ENCODE data around the gene PRELID3B. TPM values are rescaled to one million over a fixed set of nuclear protein-coding genes. Genes with fewer than 3 reads are reported as not detected.

The PRELID3B gene
- total RNA-seq, 1 experiment from 2014 or later = 129 TPM

DNA sequence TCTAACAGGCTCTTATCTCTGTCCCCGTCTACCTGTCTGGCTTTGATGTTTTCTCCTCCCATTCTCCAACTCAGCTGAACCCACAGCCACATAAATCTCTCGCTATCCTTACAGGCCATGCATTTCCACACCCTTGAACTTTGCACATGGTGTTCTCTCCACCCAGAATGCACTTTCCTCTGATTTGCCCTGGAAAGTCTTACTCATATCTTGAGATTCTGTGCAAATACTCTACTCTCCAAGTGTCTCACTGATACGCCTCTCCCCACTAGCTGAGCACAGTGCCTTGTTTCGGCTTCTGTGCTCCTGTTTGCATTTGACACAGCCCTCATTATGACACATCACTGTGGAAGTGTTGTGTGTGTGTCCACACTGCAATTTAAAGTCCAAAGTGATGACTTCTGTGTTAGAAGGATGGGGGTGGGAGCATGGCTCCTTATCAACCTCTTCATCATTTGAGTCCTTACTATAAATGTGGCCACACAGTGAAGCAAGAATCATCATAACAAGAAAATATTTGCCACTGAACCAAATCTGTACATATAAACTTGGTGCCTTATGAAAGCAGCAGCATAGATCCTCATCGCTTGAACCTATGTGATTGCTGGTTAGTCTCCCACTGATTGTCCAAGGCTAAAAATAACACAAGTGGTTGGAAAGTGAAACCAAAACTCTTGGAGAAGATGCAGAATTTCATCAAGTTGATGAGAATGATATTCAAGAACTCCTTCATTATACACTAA is 5.5 kb upstream of the PRELID3B start:
- no peak overlapping the region for H2AFZ ChIP-seq (ENCODE audit: low read depth, low read length, poor library complexity, severe bottlenecking)
- TF ChIP-seq, protein P1, sequence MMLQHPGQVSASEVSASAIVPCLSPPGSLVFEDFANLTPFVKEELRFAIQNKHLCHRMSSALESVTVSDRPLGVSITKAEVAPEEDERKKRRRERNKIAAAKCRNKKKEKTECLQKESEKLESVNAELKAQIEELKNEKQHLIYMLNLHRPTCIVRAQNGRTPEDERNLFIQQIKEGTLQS (IDR thresholded peaks at IDR 0.05) = no peak
- no peak for TF ChIP-seq ELF1 (IDR thresholded peaks at IDR 0.05; ENCODE audit: borderline replicate concordance, low read depth)
- no peak for TF ChIP-seq POLR2A (IDR thresholded peaks at IDR 0.05; ENCODE audit: borderline replicate concordance, extremely low read depth, insufficient read depth, insufficient read length)
- TF ChIP-seq, protein P2, sequence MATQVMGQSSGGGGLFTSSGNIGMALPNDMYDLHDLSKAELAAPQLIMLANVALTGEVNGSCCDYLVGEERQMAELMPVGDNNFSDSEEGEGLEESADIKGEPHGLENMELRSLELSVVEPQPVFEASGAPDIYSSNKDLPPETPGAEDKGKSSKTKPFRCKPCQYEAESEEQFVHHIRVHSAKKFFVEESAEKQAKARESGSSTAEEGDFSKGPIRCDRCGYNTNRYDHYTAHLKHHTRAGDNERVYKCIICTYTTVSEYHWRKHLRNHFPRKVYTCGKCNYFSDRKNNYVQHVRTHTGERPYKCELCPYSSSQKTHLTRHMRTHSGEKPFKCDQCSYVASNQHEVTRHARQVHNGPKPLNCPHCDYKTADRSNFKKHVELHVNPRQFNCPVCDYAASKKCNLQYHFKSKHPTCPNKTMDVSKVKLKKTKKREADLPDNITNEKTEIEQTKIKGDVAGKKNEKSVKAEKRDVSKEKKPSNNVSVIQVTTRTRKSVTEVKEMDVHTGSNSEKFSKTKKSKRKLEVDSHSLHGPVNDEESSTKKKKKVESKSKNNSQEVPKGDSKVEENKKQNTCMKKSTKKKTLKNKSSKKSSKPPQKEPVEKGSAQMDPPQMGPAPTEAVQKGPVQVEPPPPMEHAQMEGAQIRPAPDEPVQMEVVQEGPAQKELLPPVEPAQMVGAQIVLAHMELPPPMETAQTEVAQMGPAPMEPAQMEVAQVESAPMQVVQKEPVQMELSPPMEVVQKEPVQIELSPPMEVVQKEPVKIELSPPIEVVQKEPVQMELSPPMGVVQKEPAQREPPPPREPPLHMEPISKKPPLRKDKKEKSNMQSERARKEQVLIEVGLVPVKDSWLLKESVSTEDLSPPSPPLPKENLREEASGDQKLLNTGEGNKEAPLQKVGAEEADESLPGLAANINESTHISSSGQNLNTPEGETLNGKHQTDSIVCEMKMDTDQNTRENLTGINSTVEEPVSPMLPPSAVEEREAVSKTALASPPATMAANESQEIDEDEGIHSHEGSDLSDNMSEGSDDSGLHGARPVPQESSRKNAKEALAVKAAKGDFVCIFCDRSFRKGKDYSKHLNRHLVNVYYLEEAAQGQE (IDR thresholded peaks at IDR 0.05; ENCODE audit: low read depth) = no peak
- no peaks in the 10 kb centered on the region for H3K79me2 ChIP-seq (ENCODE audit: insufficient read depth, low read length)
- peaks cover 4 to 7% of the 10 kb centered on the region in 2 experiments for H3K4me1 ChIP-seq (ENCODE audit: control insufficient read depth in 1 of 2, insufficient read depth in 2 of 2, low read length in 2 of 2)
- no peaks in the 10 kb centered on the region for H3K9me3 ChIP-seq (ENCODE audit: control insufficient read depth in 1 of 2, insufficient read depth in 1 of 2, low read depth in 1 of 2, low read length in 2 of 2)
- 0 out of 2 replicates have a peak overlapping the region, but pooled peaks have one; percentile 8 for H3K4me2 ChIP-seq (ENCODE audit: low read length)
- H3K27me3 ChIP-seq (ENCODE audit: insufficient read depth, low read length) = peaks cover 16% of the 10 kb centered on the region; the same call in 1 of the 2 replicates
- ChIA-PET CTCF (no interaction called here), POLR2A (no interaction called here), RAD21 (ENCODE audit: low non-redundant PET in 1 of 2, low total read pairs in 2 of 2, uncharacterized antibody in 2 of 2, unreplicated experiment in 2 of 2) (no interaction called here)
- BruUV-seq (replicated peaks) = no TSS peak
- no peaks in the 10 kb centered on the region for H3K36me3 ChIP-seq (ENCODE audit: control insufficient read depth in 1 of 2, insufficient read depth in 2 of 2, low read length in 2 of 2)
- H4K20me1 ChIP-seq (ENCODE audit: insufficient read depth) = no peaks in the 10 kb centered on the region
- H3K27ac ChIP-seq (ENCODE audit: low read depth, low read length) = no peak overlapping the region
- ATAC-seq = no peak
- no peaks in the 10 kb centered on the region for H3K9me2 ChIP-seq (ENCODE audit: insufficient read depth)
- DNase-seq (ENCODE audit: low read depth, low spot score) = no peak
- intact Hi-C loops (cut with micrococcal nuclease) = no loop called here
- no peak overlapping the region for H3K9ac ChIP-seq (ENCODE audit: low read length)
- H3K4me3 ChIP-seq (replicated peaks in 1 of 2; ENCODE audit: low read depth in 1 of 2, low read length in 2 of 2) = no peak overlapping the region

DNA sequence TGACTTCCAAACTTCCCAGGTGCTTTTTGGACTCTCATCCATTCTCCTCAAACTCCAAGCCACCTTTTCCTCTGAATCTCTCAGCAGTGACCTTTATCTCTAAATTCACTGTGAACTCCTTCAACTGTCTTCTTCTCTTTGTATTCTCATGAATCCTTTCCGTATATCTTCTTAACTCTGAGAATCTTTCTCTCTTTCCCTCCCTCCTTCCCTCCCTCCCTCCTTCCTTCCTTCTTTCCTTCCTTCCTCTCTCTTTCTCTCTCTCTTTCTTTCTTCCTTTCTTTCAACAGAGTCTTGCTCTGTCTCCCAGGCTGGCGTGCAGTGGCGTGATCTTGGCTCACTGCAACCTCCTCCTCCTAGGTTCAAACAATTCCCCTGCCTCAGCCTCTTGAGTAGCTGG is 4.3 kb upstream of the PRELID3B start:
- Histone ChIP-seq H3K9me2 (ENCODE audit: insufficient read depth) (no peaks in the 10 kb centered on the region), H3K27ac (ENCODE audit: low read depth, low read length) (no peak overlapping the region), H3K4me2 (ENCODE audit: low read length) (no peak overlapping the region), H3K36me3 (ENCODE audit: control insufficient read depth in 1 of 2, insufficient read depth in 2 of 2, low read length in 2 of 2) (no peaks in the 10 kb centered on the region), H3K27me3 (ENCODE audit: insufficient read depth, low read length) (peaks cover 12% of the 10 kb centered on the region; the same call in 1 of the 2 replicates), H3K4me3 (replicated peaks in 1 of 2; ENCODE audit: low read depth in 1 of 2, low read length in 2 of 2) (no peak overlapping the region), H3K4me1 (ENCODE audit: control insufficient read depth in 1 of 2, insufficient read depth in 2 of 2, low read length in 2 of 2) (peaks cover 6 to 11% of the 10 kb centered on the region in 2 experiments), H3K9ac (ENCODE audit: low read length) (no peak overlapping the region), H2AFZ (ENCODE audit: low read depth, low read length, poor library complexity, severe bottlenecking) (no peak overlapping the region), H3K79me2 (ENCODE audit: insufficient read depth, low read length) (peaks cover 8% of the 10 kb centered on the region), H4K20me1 (ENCODE audit: insufficient read depth) (no peaks in the 10 kb centered on the region), H3K9me3 (ENCODE audit: control insufficient read depth in 1 of 2, insufficient read depth in 1 of 2, low read depth in 1 of 2, low read length in 2 of 2) (no peaks in the 10 kb centered on the region)
- ChIA-PET POLR2A (no interaction called here), CTCF (no interaction called here), RAD21 (ENCODE audit: low non-redundant PET in 1 of 2, low total read pairs in 2 of 2, uncharacterized antibody in 2 of 2, unreplicated experiment in 2 of 2) (no interaction called here)
- DNase-seq (ENCODE audit: low read depth, low spot score) = no peak
- ATAC-seq = no peak
- intact Hi-C loops (cut with micrococcal nuclease) = no loop called here
- no TSS peak for BruUV-seq (replicated peaks)
- TF ChIP-seq ZNF274 (IDR thresholded peaks at IDR 0.05; ENCODE audit: low read depth, low read length) = no peak
- TF ChIP-seq SP1 (IDR thresholded peaks at IDR 0.05; ENCODE audit: low read depth) = no peak
- TF ChIP-seq, protein P1 (IDR thresholded peaks at IDR 0.05) = no peak
- no peak for TF ChIP-seq YY1 (IDR thresholded peaks at IDR 0.05; ENCODE audit: extremely low read depth, insufficient replicate concordance, low read depth, low read length)
- no peak for TF ChIP-seq CBX3 (IDR thresholded peaks at IDR 0.05; ENCODE audit: low read depth)
- TF ChIP-seq, protein P3, sequence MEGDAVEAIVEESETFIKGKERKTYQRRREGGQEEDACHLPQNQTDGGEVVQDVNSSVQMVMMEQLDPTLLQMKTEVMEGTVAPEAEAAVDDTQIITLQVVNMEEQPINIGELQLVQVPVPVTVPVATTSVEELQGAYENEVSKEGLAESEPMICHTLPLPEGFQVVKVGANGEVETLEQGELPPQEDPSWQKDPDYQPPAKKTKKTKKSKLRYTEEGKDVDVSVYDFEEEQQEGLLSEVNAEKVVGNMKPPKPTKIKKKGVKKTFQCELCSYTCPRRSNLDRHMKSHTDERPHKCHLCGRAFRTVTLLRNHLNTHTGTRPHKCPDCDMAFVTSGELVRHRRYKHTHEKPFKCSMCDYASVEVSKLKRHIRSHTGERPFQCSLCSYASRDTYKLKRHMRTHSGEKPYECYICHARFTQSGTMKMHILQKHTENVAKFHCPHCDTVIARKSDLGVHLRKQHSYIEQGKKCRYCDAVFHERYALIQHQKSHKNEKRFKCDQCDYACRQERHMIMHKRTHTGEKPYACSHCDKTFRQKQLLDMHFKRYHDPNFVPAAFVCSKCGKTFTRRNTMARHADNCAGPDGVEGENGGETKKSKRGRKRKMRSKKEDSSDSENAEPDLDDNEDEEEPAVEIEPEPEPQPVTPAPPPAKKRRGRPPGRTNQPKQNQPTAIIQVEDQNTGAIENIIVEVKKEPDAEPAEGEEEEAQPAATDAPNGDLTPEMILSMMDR (IDR thresholded peaks at IDR 0.05 in 2 of 3, conservative IDR thresholded peaks at IDR 0.05 in 1 of 3; ENCODE audit: borderline replicate concordance in 1 of 3, insufficient read depth in 1 of 3, low read depth in 2 of 3, low read length in 2 of 3) = no peak
- no peak for TF ChIP-seq CEBPB (IDR thresholded peaks at IDR 0.05; ENCODE audit: low read depth)
- TF ChIP-seq TCF7L2 (IDR thresholded peaks at IDR 0.05; ENCODE audit: borderline replicate concordance, extremely low read depth, insufficient read depth, insufficient read length) = no peak
